ENCODE data around the gene KCNK7.

GRCh38 chr11:65545853-65546216 lies 49.8 kb downstream of the KCNK7 start:
- TF ChIP-seq MYC (IDR thresholded peaks at IDR 0.05; ENCODE audit: low read depth, low read length) (no peak), POLR2A (IDR thresholded peaks at IDR 0.05; ENCODE audit: extremely low read depth, insufficient read length) (no peak)
- TF ChIP-seq, protein P1, sequence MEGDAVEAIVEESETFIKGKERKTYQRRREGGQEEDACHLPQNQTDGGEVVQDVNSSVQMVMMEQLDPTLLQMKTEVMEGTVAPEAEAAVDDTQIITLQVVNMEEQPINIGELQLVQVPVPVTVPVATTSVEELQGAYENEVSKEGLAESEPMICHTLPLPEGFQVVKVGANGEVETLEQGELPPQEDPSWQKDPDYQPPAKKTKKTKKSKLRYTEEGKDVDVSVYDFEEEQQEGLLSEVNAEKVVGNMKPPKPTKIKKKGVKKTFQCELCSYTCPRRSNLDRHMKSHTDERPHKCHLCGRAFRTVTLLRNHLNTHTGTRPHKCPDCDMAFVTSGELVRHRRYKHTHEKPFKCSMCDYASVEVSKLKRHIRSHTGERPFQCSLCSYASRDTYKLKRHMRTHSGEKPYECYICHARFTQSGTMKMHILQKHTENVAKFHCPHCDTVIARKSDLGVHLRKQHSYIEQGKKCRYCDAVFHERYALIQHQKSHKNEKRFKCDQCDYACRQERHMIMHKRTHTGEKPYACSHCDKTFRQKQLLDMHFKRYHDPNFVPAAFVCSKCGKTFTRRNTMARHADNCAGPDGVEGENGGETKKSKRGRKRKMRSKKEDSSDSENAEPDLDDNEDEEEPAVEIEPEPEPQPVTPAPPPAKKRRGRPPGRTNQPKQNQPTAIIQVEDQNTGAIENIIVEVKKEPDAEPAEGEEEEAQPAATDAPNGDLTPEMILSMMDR (IDR thresholded peaks at IDR 0.05; ENCODE audit: low read depth, low read length) = no peak
- TF ChIP-seq, protein P2, sequence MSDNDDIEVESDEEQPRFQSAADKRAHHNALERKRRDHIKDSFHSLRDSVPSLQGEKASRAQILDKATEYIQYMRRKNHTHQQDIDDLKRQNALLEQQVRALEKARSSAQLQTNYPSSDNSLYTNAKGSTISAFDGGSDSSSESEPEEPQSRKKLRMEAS (IDR thresholded peaks at IDR 0.05; ENCODE audit: low read depth, low read length) = no peak

All from NB4 (cell line).